ENCODE data around the gene CCDC169. TPM values are rescaled to one million over a fixed set of nuclear protein-coding genes. Genes with fewer than 3 reads are reported as not detected.
A peak's percentile ranks its signal among the peaks of the same experiment; 100 is the strongest.

CCDC169 gene
- total and polyA plus RNA-seq, 4 donors, result 0.14 to 3.4 (median 0.81) TPM

- no peak for DNase-seq
- Histone ChIP-seq H3K9ac (ENCODE audit: insufficient read depth in 1 of 2, low read length in 2 of 2) (no peak overlapping the region), H3K27ac (ENCODE audit: low read depth in 1 of 2, low read length in 1 of 2) (no peak overlapping the region), H3K4me1 (ENCODE audit: control insufficient read depth in 5 of 5, insufficient read depth in 5 of 5, low read length in 5 of 5) (peaks cover 0 to 2% (median 0%) of the 10 kb centered on the region in 5 donors), H3K9me3 (ENCODE audit: control insufficient read depth in 4 of 4, insufficient read depth in 3 of 4, low read length in 3 of 4) (peaks cover 0 to 4% (median 0%) of the 10 kb centered on the region in 4 donors), H3K36me3 (ENCODE audit: control insufficient read depth in 4 of 4, insufficient read depth in 4 of 4, low read length in 4 of 4) (no peaks in the 10 kb centered on the region), H3K4me3 (no peak overlapping the region), H3K27me3 (ENCODE audit: control insufficient read depth in 3 of 3, insufficient read depth in 3 of 3, low read length in 2 of 3) (no peaks in the 10 kb centered on the region)
- no peak for ATAC-seq (ENCODE audit: insufficient read depth, low FRiP score)
- WGBS, 2 donors, result 93 to 100% methylated on average over 1 of the region's 1 CpG
- TF ChIP-seq CTCF (IDR thresholded peaks at IDR 0.05; ENCODE audit: control extremely low read depth, extremely low read depth), result no peak
Measured at GRCh38 chr13:36293497-36293896, 4.1 kb downstream of the CCDC169 start.

DNA sequence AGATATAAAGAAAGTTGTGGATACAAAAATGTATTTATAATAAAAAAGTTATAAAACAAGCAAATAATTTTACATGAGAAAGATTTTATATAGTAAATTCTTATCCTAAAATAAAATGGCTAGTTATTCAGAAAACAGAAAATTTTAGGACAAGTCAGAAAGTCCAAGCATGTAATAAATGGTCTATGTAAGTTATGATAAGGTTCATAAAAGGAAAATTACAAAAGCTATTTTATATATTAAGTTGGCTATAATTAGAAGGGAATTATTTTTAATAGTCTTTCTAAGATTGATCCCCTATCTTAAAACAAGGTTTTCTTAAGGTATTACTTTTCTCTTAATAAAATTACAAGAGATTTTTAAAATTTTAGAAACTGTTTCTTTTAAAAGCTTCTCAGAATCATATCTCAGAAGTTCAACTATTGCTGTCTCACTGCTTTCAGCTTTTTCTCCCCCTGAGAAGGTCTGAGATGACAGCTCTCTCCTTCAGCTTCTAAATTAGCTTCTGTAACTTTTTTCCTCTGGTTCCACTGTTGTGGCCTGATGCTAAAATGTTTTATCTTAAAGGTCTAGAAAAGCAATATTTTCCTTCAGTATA is 8.7 kb downstream of the CCDC169 start:
- no peak for ATAC-seq (ENCODE audit: insufficient read depth, low FRiP score)
- no peak for TF ChIP-seq CTCF (IDR thresholded peaks at IDR 0.05; ENCODE audit: control extremely low read depth, extremely low read depth)
- DNase-seq, result peak in 1 of 3 donors; percentile 14
- Histone ChIP-seq H3K4me3 (no peak overlapping the region), H3K4me1 (ENCODE audit: control insufficient read depth in 5 of 5, insufficient read depth in 5 of 5, low read length in 5 of 5) (no peaks in the 10 kb centered on the region), H3K27me3 (ENCODE audit: control insufficient read depth in 3 of 3, insufficient read depth in 3 of 3, low read length in 2 of 3) (no peaks in the 10 kb centered on the region), H3K36me3 (ENCODE audit: control insufficient read depth in 4 of 4, insufficient read depth in 4 of 4, low read length in 4 of 4) (no peaks in the 10 kb centered on the region), H3K9ac (ENCODE audit: insufficient read depth in 1 of 2, low read length in 2 of 2) (no peak overlapping the region), H3K9me3 (ENCODE audit: control insufficient read depth in 4 of 4, insufficient read depth in 3 of 4, low read length in 3 of 4) (peaks cover 0 to 4% (median 0%) of the 10 kb centered on the region in 4 donors), H3K27ac (ENCODE audit: low read depth in 1 of 2, low read length in 1 of 2) (no peak overlapping the region)

DNA sequence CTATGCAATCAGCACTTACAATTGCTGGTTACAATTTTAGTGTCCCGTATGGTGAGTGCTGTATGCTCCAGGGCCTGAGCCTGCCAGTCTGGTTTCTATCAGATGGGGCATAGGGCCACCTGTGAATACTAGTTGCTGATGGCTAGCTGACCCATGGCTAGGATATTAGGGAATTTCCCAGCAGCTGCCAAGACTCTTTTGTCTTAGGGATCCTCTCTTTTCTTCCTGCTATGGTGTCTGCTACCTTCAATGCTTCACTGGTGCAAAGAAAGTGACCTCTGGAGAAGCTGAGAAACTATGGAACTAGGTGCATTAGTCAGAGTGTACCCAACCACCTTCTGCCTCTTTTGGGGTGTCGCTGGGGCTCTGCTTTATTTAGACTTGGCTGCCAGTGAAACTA is 11.6 kb downstream of the CCDC169 start:
- Histone ChIP-seq H3K4me1 (ENCODE audit: control insufficient read depth in 5 of 5, insufficient read depth in 5 of 5, low read length in 5 of 5) (no peaks in the 10 kb centered on the region), H3K27ac (ENCODE audit: low read depth in 1 of 2, low read length in 1 of 2) (no peak overlapping the region), H3K36me3 (ENCODE audit: control insufficient read depth in 4 of 4, insufficient read depth in 4 of 4, low read length in 4 of 4) (no peaks in the 10 kb centered on the region), H3K27me3 (ENCODE audit: control insufficient read depth in 3 of 3, insufficient read depth in 3 of 3, low read length in 2 of 3) (no peaks in the 10 kb centered on the region), H3K9me3 (ENCODE audit: control insufficient read depth in 4 of 4, insufficient read depth in 3 of 4, low read length in 3 of 4) (peaks cover 0 to 4% (median 0%) of the 10 kb centered on the region in 4 donors), H3K4me3 (no peak overlapping the region), H3K9ac (ENCODE audit: insufficient read depth in 1 of 2, low read length in 2 of 2) (no peak overlapping the region)
- TF ChIP-seq CTCF (IDR thresholded peaks at IDR 0.05; ENCODE audit: control extremely low read depth, extremely low read depth), result no peak
- no peak for ATAC-seq (ENCODE audit: insufficient read depth, low FRiP score)
- 90 to 94% methylated on average over 2 of the region's 2 CpGs for WGBS, 2 donors
- DNase-seq, result no peak

Data from lung (tissue), 12 donors.